ENCODE measurements around the gene TRMT2B.
"Not testable (repeated sequence)": the region's sequence is repeated elsewhere in the genome, so short reads cannot be mapped to it uniquely, and the experiment has no call there.

The TRMT2B gene

DNA sequence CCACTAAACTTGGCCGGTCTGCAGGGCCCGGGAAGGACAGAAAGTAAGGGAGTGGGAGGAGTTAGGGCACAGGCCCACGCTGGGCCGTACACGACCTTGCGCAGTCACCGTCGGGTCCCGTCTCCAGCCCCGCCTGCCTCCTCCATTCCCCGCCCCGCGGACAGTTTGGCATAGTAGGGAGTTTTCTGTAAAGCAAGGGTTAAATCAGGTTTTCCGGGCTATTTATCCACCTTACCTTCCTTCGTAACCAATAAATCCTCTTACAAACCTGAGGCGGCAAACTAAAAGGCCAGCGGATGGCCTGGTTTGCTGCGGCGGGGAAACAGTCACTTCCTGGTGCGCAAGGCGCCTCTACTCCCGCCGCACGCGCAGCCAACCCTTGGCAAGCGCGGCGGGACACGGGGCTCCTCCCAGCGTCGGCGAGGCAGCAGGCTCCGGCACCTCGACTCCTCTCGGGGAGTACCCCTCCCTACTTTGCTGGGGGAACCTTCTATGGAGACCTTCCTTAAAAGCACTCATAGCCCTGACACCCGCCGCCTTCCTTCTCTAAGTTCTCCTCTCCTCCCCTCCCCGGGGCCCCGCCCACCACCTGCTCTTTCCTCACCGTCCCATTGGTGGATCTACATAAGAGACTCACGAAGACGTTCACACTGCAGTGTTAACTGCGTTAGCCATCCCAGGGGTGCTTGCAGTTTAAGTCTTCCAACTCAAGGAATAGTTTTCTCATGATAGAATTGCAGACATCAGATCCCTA is at the start of gene TRMT2B:
Gene TRMT2B, minus strand, starts transcription at position 563 of the 754 bp plus-strand sequence. CDS start 9,822 bp downstream, outside the sequence.
- DNase-seq = peak; percentile 93
- in situ Hi-C loops (cut with MboI; ENCODE audit: low pct_unique_long_range_greater_than_20kb, low sequenced_read_pairs) = no loop called here

GRCh38 chrX:101097546-101098453 is 45.9 kb upstream of the TRMT2B start, which contains the start of gene CENPI:
Gene CENPI, plus strand, starts transcription at chrX:101098204. Its CDS starts 2,867 bp downstream, at chrX:101101071.
- DNase-seq = peak; percentile 99
- in situ Hi-C loops (cut with MboI; ENCODE audit: low pct_unique_long_range_greater_than_20kb, low sequenced_read_pairs) = no loop called here

- DNase-seq = no peak
- in situ Hi-C loops (cut with MboI; ENCODE audit: low pct_unique_long_range_greater_than_20kb, low sequenced_read_pairs) = no loop called here
Measured at GRCh38 chrX:101091817-101092216, 39.9 kb upstream of the TRMT2B start.

GRCh38 chrX:101081231-101081630 is 29.3 kb upstream of the TRMT2B start:
- no peak for DNase-seq
- in situ Hi-C loops (cut with MboI; ENCODE audit: low pct_unique_long_range_greater_than_20kb, low sequenced_read_pairs) = no loop called here

- in situ Hi-C loops (cut with MboI; ENCODE audit: low pct_unique_long_range_greater_than_20kb, low sequenced_read_pairs) = no loop called here
- DNase-seq = no peak
Measured at GRCh38 chrX:101080326-101081124, 28.6 kb upstream of the TRMT2B start.

GRCh38 chrX:101079736-101080270 is 27.9 kb upstream of the TRMT2B start:
- in situ Hi-C loops (cut with MboI; ENCODE audit: low pct_unique_long_range_greater_than_20kb, low sequenced_read_pairs) = no loop called here

GRCh38 chrX:101078716-101079598 is 27.0 kb upstream of the TRMT2B start, which contains the start of gene TMEM35A:
Gene TMEM35A, plus strand, starts transcription at chrX:101078879. Its CDS starts 124 bp downstream, at chrX:101079003.
- DNase-seq = no peak
- in situ Hi-C loops (cut with MboI; ENCODE audit: low pct_unique_long_range_greater_than_20kb, low sequenced_read_pairs) = no loop called here

More at GRCh38 chrX:101079736-101080270, 27.9 kb upstream of the TRMT2B start:
- DNase-seq = no peak

- DNase-seq = no peak
- in situ Hi-C loops (cut with MboI; ENCODE audit: low pct_unique_long_range_greater_than_20kb, low sequenced_read_pairs) = no loop called here
Measured at GRCh38 chrX:101071582-101071981, 19.7 kb upstream of the TRMT2B start.

GRCh38 chrX:101062176-101062575 is 10.3 kb upstream of the TRMT2B start:
- in situ Hi-C loops (cut with MboI; ENCODE audit: low pct_unique_long_range_greater_than_20kb, low sequenced_read_pairs) = no loop called here
- no peak for DNase-seq

GRCh38 chrX:101057093-101057714 is 5.3 kb upstream of the TRMT2B start:
- in situ Hi-C loops (cut with MboI; ENCODE audit: low pct_unique_long_range_greater_than_20kb, low sequenced_read_pairs) = no loop called here
- DNase-seq = peak; percentile 83

- in situ Hi-C loops (cut with MboI; ENCODE audit: low pct_unique_long_range_greater_than_20kb, low sequenced_read_pairs); DNase-seq: not testable (repeated sequence)
Measured at GRCh38 chrX:101056551-101056950, 4.6 kb upstream of the TRMT2B start.

- in situ Hi-C loops (cut with MboI; ENCODE audit: low pct_unique_long_range_greater_than_20kb, low sequenced_read_pairs) = no loop called here
- no peak for DNase-seq
Measured at GRCh38 chrX:101051153-101051548, 760 bp downstream of the TRMT2B start.

- in situ Hi-C loops (cut with MboI; ENCODE audit: low pct_unique_long_range_greater_than_20kb, low sequenced_read_pairs) = no loop called here
- DNase-seq = no peak
Measured at GRCh38 chrX:101040197-101040596, 11.7 kb downstream of the TRMT2B start.

DNA sequence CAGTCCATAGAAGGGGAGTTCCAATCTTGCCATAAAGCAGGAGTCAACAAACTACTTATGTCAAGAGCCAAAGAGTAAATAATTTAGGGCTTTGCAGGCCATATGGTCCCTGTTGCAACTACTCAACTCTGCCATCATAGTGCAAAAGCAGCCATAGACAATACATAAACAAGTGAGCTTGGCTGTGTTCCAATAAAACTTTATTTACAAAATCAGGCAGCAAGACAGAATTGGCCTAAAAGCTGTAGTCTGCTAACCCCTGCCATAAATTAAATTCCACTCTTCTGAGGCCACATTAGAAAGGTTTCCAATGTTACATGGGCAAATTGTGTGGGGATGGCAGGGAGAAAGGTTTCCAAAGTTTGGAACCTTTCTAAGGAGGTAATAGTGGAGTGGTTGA is 14.7 kb downstream of the TRMT2B start:
- in situ Hi-C loops (cut with MboI; ENCODE audit: low pct_unique_long_range_greater_than_20kb, low sequenced_read_pairs) = no loop called here
- no peak for DNase-seq

GRCh38 chrX:101029665-101030064 is 22.2 kb downstream of the TRMT2B start:
- in situ Hi-C loops (cut with MboI; ENCODE audit: low pct_unique_long_range_greater_than_20kb, low sequenced_read_pairs) = no loop called here
- DNase-seq = no peak

- in situ Hi-C loops (cut with MboI; ENCODE audit: low pct_unique_long_range_greater_than_20kb, low sequenced_read_pairs) = no loop called here
- no peak for DNase-seq
Measured at GRCh38 chrX:101028562-101028961, 23.3 kb downstream of the TRMT2B start.

DNA sequence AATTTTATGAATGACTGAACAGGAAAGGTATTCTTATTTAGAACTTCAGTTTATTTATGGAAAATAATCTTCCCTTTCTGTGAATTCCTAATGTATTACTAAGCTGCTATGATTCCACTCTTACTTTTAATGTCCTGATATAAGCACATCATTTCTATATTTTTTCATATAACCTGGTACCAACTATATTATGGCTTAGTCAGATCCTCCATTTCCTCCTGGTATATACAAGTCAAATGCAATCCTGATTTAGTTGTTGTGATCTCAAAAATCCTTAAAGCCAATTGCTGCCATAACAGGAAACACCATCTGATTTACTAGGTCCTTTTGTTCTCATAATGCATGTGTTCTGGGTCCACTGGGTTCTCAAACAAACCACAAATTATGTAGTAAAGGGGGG is 26.8 kb downstream of the TRMT2B start:
- DNase-seq = no peak
- in situ Hi-C loops (cut with MboI; ENCODE audit: low pct_unique_long_range_greater_than_20kb, low sequenced_read_pairs) = no loop called here

DNA sequence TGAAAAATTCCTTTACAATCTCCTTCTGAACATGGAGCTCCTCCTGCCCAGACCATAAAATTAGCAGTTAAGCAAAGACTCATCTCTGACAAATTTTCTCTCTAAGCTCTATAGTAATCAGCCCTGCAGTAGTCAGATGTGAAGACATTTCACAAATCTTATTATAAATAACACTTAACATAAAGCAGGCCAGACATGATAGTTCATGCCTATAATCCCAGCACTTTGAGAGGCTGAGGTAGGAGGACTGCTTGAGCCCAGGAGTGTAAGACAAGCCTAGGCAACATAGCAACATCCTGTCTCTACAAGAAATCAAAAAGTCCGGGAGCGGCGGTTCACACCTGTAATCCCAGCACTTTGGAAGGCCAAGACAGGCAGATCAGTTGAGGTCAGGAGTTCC is 29.9 kb downstream of the TRMT2B start:
- in situ Hi-C loops (cut with MboI; ENCODE audit: low pct_unique_long_range_greater_than_20kb, low sequenced_read_pairs) = no loop called here
- no peak for DNase-seq
